Left kidney (tissue), 2 donors: ENCODE data around the gene DICER1. TPM values are rescaled to one million over a fixed set of nuclear protein-coding genes. Genes with fewer than 3 reads are reported as not detected.

Experiments
- DNase-seq: peaks from one replicate; pipeline ENCODE4 v3.0.0-alpha.2; 2013
- polyA plus RNA-seq: library from polyadenylated mRNA; unstranded; fragments of 120-200 nt; gene quantifications from one replicate; pipeline ENCODE4 v1.2.1, GENCODE V29; 2013; ENCODE audit not compliant: insufficient read length

Gene DICER1
- polyA plus RNA-seq, 1 donor = 75.4 TPM

- no peak for DNase-seq
Measured at GRCh38 chr14:95058491-95058890, 98.8 kb downstream of the DICER1 start.

GRCh38 chr14:95057851-95058250 is 99.5 kb downstream of the DICER1 start:
- no peak for DNase-seq

- DNase-seq = no peak
Measured at GRCh38 chr14:95057147-95057546, 100.2 kb downstream of the DICER1 start.

GRCh38 chr14:95056476-95056875 is 100.9 kb downstream of the DICER1 start:
- no peak for DNase-seq

GRCh38 chr14:95055318-95055717 is 102.0 kb downstream of the DICER1 start:
- DNase-seq = no peak

GRCh38 chr14:95054346-95055280 is 102.7 kb downstream of the DICER1 start:
- no peak for DNase-seq

GRCh38 chr14:95052016-95052585 is 105.2 kb downstream of the DICER1 start:
- DNase-seq = no peak

- DNase-seq = no peak
Measured at GRCh38 chr14:95049952-95050351, 107.4 kb downstream of the DICER1 start.

GRCh38 chr14:95048771-95049312 is 108.5 kb downstream of the DICER1 start:
- no peak for DNase-seq

- DNase-seq = no peak
Measured at GRCh38 chr14:95047754-95048153, 109.6 kb downstream of the DICER1 start.

GRCh38 chr14:95046711-95047681 is 110.3 kb downstream of the DICER1 start:
- DNase-seq = peak; percentile 73

- DNase-seq = no peak
Measured at GRCh38 chr14:95045836-95046430, 111.4 kb downstream of the DICER1 start.

- no peak for DNase-seq
Measured at GRCh38 chr14:95045106-95045701, 112.1 kb downstream of the DICER1 start.

GRCh38 chr14:95044463-95045105 is 112.7 kb downstream of the DICER1 start:
- no peak for DNase-seq

- DNase-seq = no peak
Measured at GRCh38 chr14:95043732-95044462, 113.4 kb downstream of the DICER1 start.

- no peak for DNase-seq
Measured at GRCh38 chr14:95043314-95043713, 114.0 kb downstream of the DICER1 start.

- DNase-seq = no peak
Measured at GRCh38 chr14:95041477-95042020, 115.8 kb downstream of the DICER1 start.

GRCh38 chr14:95040708-95041476 is 116.4 kb downstream of the DICER1 start:
- DNase-seq = no peak

GRCh38 chr14:95039993-95040348 is 117.4 kb downstream of the DICER1 start:
- no peak for DNase-seq
